Stomach (tissue), 4 donors: ENCODE data around the gene MAPKAPK2.
A peak's percentile ranks its signal among the peaks of the same experiment; 100 is the strongest.

Source experiments
- CTCF ChIP-seq, 7 experiments: fragments of 450-650 bp in 4 of 7; fragments of 200-600 bp in 3 of 7; sonication (generic) in 3 of 7; IDR thresholded peaks; one replicate each; pipeline ENCODE4 v1.5.1; 2016 to 2019; ENCODE audit warnings: antibody characterized with exemption in 7 of 7, control low read depth in 2 of 7, mild to moderate bottlenecking in 1 of 7
- EP300 ChIP-seq: sonication (generic); formaldehyde crosslinking; IDR thresholded peaks from one replicate; pipeline ENCODE4 v1.6.1; 2017; ENCODE audit warnings: antibody characterized with exemption
- POLR2A ChIP-seq, 4 donors: fragments of 450-650 bp; IDR thresholded peaks; one replicate each; pipeline ENCODE4 v1.6.1; 2016; ENCODE audit warnings: antibody characterized with exemption in 4 of 4, control low read depth in 2 of 4, mild to moderate bottlenecking in 1 of 4, moderate library complexity in 1 of 4
- POLR2AphosphoS5 ChIP-seq, 3 donors: sonication (generic); formaldehyde crosslinking; IDR thresholded peaks; one replicate each; pipeline ENCODE4 v1.6.1; 2016; ENCODE audit warnings: antibody characterized with exemption in 3 of 3

GRCh38 chr1:206684478-206685333 is at the start of gene MAPKAPK2:
- no peak for TF ChIP-seq POLR2A (IDR thresholded peaks at IDR 0.05)
- TF ChIP-seq CTCF (IDR thresholded peaks at IDR 0.05), result no peak
- peak; percentile 50 to 76 (median 67) for TF ChIP-seq POLR2AphosphoS5 (IDR thresholded peaks at IDR 0.05)
- TF ChIP-seq EP300, result no peak
